Superior temporal gyrus (tissue), 1 donor: Measurements from ENCODE around the gene COG5.
"Not testable (repeated sequence)": the region's sequence is repeated elsewhere in the genome, so short reads cannot be mapped to it uniquely, and the experiment has no call there.

Experiments
- DNase-seq: peaks from one replicate; pipeline ENCODE4 v3.0.0-alpha.2; 2016; ENCODE audit errors: extremely low spot score

The COG5 gene

GRCh38 chr7:107160389-107160788, 403.3 kb downstream of the COG5 start:
- no peak for DNase-seq

- DNase-seq: no peak
Observed at GRCh38 chr7:107158028-107158427, 405.7 kb downstream of the COG5 start.

- no peak for DNase-seq
Observed at GRCh38 chr7:107157091-107157490, 406.6 kb downstream of the COG5 start.

- DNase-seq: not testable (repeated sequence)
Observed at GRCh38 chr7:107155726-107156125, 408.0 kb downstream of the COG5 start.

GRCh38 chr7:107154826-107155225, 408.9 kb downstream of the COG5 start:
- no peak for DNase-seq

- DNase-seq: no peak
Observed at GRCh38 chr7:107152011-107152410, 411.7 kb downstream of the COG5 start.
